HG02763 (cell line): ENCODE measurements around the gene RNF130.

Experiments
- ATAC-seq: cut with Tn5 transposase; IDR thresholded peaks from one replicate; pipeline ENCODE4 v1.9.1; 2021; ENCODE audit warnings: mild to moderate bottlenecking, moderate library complexity; ENCODE audit not compliant: unreplicated experiment

RNF130 gene

DNA sequence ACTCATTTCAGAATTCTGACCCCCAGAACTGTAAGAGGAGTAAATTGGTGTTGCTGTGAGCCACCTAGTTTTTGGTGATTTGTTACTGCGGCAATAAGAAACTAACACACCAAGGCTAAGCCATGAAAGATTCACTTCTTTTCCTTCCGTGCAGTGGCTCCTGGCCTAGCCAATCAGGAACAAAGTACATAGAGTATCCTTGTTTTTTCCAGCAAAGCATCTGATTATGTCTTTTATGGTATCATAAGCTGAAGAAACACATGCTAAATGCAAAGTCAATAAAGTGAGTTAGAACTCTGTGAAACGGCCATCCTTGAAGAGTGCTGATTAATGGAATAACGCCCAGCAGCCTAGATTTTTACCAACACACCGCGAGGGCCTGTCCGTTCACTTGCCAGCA lies 11.4 kb downstream of the RNF130 start:
- no peak for ATAC-seq

DNA sequence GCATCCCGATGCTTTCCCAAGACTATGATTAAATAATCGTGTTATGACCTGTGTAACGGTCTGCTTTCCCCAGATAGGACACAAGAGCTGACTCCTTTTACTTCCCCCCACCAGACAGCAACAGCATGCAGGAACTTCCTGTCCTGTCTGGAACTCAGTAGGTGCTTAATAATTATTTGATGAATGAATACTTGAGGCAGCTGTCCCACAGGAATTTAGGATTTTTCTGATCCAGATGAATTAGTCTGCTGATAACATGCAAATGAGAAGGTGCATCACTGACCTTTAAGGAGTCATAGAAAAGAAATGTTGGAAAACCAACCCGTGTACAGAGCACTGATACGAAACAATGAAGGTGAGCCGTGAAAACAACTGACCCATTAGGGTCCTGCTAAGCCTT lies 12.2 kb downstream of the RNF130 start:
- ATAC-seq = no peak

DNA sequence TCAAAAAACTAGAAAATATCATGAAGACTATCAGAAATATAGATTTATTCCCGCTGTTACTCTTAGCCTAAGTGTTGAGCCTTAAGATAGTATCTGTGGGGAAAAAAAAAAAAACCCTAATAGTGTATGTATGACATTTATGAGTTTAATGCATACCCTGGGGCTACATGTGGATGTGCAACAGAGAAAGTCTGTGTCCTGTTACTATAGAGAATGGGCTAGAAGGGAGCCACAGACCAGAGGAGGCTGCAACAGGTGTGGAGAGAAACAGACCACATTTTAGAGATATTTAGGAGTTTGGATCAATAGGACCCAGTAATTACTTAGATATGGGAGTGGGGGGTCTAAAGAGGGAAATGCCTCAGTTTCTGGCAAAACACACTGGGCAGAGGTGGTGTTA lies 15.4 kb downstream of the RNF130 start:
- ATAC-seq = no peak

DNA sequence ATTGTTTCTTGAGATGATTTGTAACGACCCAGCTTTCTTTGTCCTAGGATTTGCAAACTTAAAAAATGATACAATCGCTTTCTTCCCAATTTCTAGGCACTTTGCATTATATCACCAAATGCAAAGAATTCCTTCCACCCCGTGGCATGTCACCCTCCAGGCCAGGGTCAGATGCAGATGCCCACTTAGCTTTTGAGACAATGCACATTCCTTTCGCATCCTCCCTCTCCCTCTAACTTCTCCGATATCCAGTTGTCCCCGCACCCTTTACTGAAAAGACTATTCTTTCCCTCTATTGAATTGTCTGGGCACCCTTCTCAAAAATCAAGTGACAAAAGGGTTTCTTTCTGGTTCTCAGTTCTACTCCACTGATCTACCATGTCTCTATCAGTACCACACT lies 17.3 kb downstream of the RNF130 start:
- no peak for ATAC-seq

DNA sequence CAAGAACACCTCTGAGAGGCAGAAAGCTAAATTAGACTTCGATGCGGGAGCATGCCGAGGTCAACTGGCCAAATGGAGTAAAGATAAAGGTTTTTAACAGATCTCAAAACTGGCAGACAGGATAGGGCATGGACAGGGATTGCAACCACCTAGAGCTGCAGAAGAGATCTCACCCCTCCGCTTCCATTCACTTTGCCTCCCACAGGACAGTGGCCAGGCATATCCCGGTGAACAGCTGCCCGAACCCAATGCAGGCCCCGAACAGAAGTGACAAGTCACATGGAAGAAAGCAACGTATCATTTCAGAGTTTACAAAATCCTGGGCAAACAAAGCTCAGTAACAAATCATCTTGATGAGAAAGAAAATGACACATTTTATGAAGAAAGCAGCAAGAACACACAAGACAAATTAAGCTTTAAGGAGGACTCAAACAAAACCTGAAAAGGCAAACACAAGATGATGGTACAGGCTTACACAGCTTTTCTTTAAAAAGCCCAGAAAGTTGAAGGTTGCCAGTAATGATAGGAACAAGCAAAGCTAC lies 18.4 kb downstream of the RNF130 start:
- ATAC-seq = no peak

DNA sequence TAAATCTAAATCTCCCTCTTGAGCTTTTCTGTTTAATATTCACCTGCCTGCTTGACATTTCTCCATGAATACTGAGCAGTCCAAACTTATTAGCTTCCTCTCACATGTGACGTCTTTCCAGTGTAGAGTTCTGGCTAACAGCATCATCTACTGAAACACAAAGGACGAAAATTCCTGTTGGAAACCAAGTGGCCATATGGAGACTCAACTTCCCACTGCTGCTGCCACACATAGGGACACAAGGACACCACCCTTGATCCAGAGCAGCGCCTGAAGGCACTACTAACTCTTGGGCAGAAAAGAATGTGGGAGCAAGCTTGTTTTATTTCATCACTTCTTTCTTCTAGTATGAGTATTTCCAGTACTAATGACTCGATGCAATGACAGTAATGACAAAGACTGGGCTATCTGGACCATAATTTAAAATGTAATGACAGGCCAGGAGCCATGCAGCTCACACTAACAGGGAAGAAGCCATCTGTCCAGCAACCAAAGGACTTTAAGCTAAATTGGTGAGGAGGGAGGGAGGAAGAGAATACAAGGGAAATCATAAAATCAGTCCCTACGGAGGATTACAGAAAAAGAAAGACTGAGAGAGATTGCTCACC lies 19.2 kb downstream of the RNF130 start:
- ATAC-seq = no peak

DNA sequence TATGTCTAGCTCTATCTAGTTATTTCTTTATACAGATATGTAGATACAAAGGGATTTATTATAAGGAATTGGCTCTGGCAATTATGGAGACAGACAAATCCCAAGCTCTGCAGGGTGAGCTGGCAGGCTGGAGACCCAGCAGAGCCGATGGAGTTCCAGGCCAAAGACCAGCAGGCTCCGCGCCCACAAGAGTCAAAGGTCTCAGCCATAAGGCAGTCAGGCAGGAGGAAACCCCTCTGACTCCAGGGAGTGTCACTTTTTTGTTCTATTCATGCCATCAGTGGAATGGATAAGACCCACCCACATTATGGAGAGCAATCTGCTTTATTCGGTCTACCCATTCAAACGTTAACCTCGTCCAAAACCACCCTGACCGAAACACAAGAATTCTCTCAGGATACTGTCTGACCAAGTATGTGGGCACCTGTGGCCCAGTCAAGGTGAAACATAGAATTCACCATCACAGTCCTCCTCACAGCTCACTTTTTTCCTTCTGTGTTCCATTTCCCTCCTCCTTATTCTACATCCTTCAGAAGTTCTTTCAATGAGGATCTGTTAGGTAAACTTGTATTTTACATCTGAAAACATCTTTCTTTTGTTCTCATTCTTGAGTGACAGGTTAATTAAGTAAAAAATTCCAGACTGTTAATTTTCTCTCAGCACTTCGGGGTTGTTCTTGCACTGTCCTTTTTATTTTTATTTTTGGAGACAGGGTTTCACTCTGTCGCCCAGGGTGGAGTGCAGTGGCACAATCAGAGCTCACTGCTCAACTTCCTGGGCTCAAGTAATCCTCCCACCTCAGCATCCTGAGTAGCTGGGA lies 21.2 kb downstream of the RNF130 start:
- ATAC-seq = no peak

DNA sequence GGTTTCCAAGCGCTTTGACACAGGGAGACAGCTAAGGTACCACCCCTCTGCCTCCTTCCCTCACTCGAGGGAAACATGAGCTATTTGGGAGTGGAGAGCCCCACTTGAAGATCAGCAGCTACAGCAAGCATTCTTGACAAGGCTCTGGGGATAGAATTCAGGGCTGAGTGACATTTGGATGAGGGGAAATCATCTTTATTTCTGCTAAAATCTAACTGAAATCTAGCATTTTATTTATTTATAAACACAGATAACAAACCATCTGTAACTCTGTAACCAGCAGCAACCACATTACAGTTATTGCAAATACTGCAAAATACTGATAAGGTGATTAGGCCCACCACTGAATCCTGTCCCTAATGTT lies 22.4 kb downstream of the RNF130 start:
- ATAC-seq = no peak

DNA sequence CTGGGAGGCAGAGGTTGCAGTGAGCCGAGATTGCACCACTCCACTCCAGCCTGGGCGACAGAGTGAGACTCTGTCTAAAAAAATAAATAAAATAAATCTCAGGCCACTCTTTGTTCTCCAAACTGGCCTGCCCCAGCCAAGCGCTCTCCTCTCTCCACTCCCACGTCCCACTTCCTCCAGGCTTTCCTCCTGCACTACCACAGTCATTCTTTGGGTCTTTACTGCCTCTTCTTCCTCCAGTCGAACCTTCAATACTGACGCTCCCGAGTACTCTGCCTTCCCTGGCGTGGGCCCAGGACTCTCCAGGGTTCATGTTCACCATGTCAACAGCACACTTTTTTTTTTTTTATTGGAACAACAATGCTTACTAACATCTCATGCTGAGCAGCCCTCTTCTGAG lies 23.9 kb downstream of the RNF130 start:
- ATAC-seq = no peak

DNA sequence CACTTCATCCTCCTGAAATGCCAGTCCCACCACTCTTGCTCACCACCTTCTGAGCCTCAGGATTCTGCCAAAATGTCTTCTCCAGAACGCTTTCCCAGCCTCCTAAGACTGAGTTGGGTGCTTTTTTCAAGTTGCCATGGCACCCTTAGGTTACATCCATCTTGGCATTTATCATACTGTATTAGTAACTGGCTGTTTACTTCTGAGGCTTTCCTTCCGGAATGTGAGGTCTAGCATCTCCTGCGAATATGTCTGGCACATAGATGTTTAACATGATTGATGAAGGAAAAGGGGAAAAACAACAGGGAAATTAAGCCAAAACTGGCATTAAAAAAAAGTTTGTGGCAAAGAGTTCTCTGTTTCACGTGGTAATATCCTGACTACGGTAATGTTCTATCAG lies 24.9 kb downstream of the RNF130 start:
- ATAC-seq = no peak

DNA sequence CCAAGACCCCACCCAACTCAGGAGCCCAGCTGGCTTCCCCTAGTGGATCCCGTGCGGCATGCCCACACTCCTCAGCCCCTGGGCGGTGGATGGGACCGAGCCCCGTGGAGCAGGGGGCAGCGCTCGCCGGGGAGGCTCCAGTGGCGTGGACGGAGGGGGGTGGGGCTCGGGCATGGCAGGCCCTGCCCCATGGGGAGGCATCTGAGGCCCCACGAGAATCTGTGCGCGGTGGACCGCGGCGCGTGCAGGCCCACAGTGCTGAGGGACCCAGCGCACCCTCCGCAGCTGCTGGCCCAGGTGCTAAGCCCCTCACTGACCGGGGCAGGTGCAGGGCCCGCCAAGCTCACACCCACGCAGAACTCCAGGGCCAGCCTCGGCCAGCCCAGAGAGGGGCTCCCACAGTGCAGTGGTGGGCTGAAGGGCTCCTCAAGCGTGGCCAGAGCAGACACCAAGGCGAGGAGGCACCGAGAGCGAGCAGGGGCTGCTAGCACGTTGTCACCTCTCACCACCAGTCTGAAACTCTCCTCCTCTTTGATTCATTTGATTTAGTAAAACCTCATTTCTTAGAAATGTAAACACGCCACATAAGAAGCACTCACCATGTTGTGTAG lies 25.6 kb downstream of the RNF130 start:
- ATAC-seq = no peak

DNA sequence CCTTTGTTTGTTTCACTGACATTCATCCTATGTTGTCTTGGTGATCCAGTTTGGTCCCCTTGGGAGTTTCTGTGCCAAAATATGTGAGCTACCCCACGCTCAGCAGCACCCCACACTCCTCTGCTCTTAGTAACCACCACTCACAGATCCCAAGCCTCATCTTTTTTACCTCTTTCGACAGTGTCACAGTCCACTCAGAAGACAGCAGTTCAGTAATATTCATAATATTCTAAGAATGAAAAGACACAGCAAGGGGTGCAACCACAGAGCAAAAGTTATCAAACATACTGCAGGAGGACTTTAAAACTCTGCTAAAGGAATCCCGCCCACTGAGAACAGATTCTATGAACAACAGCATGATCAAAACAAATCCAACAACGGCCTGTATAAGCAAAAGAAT lies 28.2 kb downstream of the RNF130 start:
- no peak for ATAC-seq

DNA sequence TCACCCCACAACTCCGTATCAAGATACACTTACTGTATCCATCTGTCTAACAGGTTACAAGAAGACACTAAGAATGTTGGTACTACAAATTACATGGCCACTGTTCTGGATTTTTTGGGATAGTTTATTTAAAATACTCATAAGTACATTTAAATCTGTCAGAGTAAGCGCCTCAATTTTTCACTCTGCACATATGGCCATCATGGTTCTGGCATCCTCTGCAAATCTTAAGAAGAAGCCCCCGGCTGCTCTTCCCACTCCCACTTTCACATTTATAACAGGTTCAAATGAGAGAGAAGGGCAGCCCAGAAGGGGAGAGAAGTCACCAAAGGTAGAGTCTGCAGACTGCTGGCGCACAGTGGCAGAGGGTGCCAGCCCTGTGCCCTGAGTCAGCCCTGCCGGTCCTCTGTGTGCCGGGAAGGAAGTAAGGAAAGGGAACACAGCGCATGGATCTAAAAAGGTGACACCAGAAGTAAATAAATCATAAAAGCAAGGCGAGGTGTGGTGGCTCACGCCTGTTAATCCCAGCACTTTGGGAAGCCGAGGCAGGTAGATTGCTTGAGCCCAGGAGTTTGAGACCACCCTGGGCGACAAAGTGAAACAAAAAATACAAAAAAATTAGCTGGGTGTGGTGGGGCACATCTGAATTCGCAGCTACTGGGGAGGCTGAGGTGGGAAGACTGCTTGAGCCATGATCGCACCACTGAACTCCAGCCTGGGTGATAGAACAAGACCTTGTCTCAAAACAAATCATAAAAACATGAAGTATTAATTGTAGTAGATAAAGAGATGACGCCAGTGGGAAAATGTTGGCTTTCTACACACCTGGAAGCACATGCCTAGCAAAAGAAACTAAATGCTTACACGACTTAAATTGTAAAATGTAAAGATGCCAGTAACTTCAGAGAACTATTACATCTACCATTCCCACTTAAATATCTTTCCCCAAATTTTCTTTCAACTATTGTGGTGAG lies 30.0 kb downstream of the RNF130 start:
- ATAC-seq = no peak

DNA sequence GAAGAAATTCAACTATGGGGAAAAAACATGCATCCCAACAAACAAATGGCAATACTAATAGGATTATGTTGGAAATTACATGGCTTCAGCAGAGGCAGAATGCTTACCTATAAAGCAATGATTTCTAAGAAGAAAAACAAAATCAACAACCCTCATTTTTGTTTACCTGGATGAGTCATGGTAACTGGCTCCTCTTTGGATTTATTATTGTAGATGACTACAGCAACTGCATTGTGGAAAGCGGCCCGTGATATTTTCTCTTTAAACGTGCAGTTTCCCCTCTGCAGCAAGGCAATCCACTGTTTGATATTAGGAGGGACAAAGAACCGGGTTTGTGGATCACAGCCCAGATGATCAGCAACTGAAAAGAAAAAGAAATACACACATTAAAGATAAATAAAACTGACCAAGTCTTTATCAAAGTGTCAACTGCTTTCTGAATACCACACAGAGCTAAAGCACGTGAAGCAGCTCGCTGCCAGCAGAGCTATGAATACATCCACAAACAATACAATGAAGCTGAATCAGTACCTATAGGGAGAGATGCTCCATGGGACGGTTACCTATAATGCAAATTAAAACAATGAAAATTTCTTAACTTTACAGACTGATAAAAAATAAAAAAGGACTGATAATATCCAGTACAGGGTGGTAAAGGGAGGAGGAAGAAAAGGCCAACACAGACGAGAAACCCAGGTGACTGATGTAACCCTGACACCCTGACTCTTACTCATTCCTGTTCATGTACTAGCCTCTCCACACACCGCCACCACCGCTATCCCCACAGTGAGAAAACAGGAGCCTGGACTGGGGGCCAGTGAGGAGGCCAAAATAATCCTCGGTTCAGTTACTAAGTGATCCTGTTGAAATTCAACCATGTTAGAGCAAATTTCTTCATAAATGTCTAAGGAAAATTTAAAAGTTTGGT lies 31.0 kb downstream of the RNF130 start:
- ATAC-seq = no peak

DNA sequence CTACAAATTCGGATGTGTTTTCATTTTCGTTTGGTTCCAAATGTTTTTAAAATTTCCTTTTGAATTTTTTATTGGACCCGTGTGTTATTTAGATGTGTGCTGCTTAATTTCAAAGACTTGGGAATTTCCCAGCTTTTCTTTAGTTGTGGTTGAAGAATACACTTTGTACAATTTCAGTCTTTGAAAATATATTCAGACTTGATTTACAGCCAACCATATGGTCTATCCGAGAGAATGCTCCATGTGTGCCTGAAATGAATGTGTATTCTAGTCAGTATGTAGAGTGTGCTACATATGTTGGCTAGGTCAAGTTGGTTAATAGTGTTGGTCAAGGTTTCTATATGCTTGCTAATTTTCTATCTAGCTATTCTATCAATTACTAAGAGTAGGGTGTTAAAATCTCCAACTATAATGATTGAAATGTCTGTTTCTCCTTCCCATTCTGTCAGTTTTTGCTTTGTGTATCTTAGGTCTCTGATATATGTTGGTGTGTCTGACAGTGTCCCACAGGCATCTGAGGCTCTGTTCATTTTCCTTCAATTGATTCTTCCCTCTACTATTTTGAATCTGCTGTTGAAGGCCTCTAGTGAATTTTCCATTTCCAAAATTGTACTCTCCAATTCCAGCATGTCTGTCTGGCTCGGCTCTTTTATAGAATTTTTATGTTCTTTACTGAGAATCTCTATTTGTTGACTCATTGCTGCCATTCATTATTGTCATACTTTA lies 36.2 kb downstream of the RNF130 start:
- ATAC-seq = no peak

DNA sequence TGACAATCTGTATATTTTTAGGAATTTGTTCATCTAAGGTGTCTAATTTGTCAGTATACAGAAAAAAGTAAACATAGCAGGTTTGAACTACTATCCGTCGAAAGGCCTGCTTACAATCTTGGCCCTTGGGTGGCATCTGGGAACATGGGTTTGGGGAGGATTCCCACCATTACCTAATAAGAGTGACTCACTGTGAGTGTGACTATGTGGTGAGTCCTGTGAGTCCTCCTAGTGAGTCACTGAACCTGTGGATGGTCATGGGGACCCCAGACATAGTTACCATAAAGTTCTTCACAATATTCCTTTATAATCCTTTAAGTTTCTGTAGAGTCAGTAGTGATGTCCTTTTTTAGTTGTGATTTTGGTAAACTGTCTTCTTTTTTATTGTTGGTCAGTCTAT lies 37.0 kb downstream of the RNF130 start:
- ATAC-seq = no peak

DNA sequence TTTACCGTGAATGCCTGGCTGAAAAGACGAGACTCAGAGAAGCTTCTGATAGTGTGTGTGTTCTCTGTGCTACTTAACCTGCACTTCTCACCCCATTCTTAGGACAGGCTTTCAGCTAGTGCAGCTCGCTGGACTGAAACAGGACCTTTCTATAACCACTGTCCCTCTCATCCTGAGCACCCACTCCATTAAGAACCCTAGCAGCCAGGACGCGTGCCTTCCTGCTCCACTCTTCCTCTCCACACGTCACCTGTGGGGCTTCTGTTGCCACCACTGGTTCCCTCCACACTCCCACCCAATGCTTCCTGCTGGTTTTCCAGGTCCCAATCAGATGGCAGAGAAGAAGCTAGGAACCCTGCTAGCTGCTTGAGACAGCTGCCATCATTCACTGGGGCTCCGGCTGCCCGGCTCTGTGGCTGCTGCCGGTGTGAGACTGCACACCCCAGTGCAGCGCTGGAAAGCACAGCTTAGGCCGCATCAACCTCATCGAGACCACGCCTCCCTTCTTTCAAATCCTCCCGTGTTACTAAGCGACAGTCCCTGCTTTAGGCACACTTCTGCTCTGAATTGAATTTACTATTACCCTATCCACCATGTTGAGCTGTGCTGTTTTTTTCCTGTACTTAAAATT lies 44.0 kb downstream of the RNF130 start:
- no peak for ATAC-seq

DNA sequence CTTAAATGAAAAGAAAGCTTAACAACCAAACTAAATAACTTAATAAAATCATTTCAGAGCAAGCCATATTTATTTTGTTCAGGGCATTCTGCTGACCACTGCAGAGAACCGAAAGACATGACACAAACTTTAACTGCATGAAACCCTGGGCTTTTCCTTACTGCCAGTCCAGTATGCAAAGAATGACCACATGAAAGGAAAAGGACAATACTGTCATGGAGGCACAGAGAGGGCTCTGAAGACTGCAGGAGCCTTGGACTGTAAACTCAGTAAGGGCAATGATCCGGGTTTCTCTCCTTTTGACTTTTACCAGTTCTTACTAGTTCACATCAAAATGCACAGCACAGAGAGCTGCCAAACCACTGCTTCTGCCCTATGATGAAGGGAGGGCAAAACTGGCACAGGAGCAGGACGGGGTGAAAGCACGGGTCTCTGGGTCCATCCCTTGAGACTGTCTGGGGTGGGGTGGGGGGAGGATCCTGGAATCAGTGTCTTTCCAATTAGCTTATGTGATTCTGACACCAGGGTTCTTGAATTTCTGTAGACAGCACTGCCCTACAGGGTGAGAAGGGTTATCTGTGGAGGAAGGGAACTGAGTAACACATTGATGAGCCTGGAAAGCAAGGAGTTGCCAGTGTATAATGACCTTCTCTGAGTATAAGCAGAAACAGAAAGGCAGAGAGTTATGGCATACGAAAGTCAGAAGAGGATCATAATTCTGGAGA lies 44.7 kb downstream of the RNF130 start:
- ATAC-seq = no peak
